GM18520 (cell line): ENCODE data around the gene MEIOB.
"Not testable (repeated sequence)": the region's sequence is repeated elsewhere in the genome, so short reads cannot be mapped to it uniquely, and the experiment has no call there.

Source experiments
- ATAC-seq: cut with Tn5 transposase; IDR thresholded peaks from one replicate; pipeline ENCODE4 v1.9.1; 2021; ENCODE audit not compliant: unreplicated experiment

Gene MEIOB

DNA sequence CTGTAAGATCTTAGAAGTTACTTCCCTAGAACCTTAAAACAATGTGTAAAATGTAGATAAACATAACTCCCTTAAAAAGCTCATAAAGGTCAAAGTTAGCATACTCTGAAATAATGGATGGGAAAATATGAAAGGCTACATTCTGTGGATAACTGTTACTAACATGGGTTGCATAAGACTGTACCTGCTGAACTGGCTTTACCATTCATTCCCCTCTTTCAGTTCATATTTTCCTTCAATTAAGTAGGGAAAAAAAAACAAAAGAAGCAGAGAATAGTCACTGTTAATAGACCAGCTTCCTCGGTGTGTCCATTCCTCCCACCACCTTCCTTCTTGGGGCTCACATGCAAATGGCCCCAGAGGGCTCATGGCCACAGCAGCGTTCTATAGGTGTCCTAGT is 7.5 kb upstream of the MEIOB start:
- ATAC-seq, result no peak

DNA sequence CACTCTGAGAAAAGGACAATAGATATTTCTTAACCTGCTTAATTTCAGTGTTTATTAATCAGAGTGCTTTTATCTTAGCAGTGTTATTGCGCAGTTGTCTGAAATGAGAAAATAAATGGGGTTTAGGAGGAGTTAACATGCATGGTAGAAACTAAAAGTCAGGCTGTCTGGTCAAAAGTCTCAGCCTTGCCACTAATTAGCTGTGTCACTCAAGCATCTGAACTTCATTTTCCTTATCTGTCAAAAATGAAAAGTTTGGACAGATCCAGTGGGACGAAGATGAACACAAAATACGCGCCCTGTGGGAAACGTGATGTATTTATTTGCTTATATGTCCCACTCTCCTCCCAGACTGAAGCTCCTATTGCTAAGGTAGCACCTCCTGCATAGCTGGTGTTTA is 6.3 kb upstream of the MEIOB start:
- ATAC-seq, result no peak

DNA sequence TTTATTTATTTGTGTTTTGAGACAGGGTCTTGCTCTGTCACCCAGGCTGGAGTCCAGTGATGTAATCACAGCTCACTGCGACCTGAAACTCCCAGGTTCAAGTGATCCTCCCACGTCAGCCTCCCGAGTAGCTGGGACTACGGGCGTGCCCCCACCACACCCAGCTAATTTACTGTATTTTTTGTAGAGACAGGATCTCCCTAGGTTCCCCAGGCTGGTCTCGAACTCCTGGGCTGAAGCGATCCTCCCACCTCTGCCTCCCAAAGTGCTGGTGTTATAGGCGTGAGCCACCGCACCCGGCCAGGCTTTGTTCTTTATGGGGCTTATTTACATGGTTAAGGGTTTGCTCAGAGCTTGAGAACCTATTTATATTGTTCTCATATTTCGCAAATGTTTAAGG is 5.8 kb upstream of the MEIOB start:
- ATAC-seq, result no peak

DNA sequence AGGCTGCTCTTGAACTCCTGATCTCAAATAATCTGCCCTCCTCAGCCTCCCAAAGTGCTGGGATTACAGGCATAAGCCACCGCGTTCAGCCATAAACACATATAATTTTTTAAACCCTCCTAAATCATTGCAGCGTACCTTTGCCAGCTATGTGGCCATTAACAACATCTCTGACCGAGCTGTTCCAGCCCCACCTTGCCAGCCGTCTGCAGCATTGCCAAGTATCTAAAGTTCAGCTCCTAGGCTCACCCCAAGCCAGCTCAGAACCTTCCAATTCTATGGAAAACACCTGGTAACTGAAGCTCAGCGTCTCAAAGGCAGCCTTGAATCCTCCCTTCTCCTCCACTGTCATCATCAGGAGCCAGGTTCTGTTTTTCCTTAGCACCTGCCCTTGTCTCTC is 5.1 kb upstream of the MEIOB start:
- ATAC-seq, result no peak

DNA sequence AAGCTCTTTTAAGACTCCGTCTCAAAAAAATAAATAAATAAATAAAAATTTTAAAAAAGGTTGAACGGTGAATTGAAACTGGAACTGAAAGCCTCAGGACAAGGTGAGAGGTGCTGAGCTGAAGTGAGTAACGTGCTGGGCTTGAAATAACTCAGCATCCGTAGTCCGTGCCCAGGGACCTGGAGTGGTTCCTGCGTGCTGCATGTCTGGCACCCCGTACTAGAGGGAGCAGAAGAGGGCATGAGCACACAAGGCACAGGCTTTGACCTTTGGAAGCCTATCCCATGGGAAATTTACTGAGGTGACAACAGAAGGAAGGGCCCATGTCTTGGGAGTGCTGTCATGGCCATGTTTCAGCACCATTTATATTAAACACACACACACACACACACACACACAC is 4.5 kb upstream of the MEIOB start:
- no peak for ATAC-seq

DNA sequence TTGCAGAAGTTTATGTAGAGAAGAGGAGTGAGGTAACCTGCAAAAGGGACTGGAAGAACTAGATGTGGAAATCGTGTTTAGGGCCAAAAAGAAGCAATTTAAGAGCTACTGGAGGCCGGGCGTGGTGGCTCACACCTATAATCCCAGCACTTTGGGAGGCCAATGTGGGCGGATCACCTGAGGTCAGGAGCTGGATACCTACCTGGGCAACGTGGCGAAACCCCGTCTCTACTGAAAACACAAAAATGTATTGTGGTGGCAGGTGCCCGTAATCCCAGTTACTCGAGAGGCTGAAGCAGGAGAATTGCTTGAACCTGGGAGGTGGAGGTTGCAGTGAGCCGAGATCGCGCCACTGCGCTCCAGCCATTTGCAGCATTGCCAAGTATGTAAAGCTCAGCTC is 4.1 kb upstream of the MEIOB start:
- not testable (repeated sequence) for ATAC-seq

DNA sequence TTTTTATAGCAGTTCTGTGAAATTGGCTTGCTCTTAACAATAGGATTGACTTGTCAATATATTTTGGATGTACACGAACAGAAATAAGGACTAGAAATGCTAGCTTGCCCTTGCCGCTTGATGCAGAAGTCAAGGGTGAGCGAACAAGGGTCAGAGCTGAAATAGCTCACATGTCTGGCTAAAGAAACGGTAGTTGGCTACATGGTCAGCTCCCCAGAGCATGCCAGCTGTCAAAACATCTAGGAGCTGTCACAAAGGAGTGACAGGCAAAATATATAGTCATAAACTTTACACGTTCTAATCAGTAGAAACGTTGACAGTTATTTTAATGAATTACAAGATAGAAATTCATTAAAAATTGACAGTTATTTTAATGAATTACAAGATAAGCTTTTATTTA is 2.9 kb upstream of the MEIOB start:
- no peak for ATAC-seq

DNA sequence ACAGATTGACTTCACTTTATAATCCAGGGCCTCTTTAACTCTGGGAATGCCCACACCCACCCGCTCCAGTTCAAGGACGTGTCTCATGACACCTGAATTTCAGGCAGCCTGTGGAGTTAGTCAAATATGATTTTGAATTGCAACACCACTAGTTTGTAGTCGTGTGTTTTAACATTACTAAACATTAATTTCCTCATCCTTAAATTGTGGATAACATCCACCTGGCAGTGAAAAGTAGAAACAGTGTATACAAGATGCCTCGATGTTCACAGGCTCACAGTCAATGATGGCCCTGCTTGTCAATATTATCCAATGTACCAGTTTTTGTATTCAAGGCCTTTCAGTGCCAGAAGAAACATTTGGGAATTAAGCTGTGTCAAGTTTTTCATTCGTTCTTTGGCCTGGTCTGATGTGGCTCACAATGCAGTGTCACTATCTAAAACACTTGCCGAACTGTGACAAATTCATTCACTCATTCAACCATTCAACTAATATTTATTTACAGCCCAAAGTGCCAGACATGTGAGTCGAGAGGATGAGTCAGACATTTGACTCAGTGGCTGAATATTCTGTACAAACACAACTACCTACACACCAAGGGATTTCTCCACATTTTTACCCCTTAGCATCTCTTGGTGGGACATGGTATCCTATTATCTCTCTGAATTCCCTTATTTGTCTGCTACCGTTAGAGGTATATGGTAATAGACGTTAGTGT is 1.4 kb downstream of the MEIOB start:
- ATAC-seq, result no peak

DNA sequence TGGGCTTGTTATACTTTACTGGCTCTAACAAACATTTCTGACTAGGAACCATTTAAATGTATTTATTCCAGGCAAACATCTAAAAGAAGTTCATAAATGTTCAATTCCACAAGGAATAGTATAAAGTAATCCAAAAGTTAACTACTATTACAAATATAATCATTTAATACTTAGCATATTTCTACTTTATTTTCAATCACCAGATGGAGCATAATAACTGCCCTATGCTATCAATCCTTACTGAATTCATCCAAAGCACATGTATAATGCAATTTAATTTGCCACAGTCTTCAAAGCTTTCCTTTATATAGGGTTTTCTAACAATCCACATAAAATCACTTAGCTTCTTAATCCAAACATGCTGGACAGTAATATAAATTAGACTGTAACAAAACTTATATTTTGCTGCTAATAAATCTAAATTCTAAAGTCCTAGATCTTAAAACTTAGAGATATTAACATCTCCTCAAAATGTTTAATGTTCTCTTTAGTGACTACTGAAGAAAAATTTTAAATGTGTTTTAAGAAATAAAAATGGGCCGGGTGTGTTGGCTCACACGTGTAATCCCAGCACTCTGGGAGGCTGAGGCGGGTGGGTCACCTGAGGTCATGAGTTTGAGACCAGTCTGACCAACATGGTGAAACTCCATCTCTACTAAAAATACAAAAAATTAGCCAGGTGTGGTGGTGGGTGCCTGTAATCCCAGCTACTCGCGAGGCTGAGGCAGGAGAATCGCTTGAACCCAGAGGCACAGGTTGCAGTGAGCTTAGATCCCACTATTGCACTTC is 5.9 kb downstream of the MEIOB start:
- ATAC-seq, result no peak

DNA sequence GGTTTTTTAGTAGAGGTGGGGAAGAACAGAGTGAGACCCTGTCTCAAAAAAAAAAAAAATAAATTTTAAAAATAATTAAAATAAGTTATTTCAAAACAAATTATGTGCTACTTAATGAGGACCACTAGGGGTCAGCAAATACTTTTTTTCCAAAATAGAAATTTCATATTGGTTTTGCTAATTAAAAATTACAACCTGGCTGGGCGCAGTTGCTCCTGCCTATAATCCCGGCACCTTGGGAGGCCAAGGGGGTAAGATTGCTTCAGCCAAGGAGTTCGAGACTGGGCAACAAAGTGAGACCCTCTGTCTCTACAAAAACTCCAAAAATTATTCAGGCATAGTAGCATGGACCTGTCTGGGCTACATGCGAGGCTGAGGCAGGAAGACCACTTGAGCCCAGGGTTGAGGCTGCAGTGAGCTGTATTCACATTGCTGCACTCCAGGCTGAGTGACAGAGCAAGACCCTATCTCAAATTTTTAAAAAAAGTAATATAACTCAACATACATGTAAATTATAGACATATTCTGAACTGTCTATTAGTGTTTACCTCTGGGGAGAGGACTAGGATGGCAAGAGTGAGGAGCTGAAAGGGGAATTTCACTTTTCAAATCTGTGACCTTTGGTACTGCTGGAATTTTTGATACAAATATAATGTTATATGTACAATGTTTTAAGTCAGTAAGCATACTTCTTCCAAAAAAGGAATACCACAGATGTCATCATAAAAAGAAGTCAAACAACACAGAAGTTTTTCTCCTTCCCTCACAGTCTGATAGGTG is 8.1 kb downstream of the MEIOB start:
- no peak for ATAC-seq

DNA sequence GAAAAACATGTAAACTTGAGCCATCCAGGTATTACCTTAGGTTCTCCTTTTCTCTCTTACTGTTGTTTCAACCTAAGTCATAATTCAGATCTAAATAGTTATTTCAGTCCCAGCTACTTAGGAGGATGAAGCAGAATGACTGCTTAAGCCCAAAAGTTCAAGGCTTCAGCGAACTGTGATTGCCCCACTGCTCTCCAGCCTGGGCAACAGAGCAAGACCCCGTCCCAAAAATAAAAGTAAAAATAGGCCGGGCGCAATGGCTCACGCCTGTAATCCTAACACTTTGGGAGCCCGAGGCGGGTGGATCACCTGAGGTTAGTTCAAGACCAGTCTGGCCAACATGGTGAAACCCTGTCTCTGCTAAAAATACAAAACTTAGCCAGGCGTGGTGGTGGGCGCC is 9.6 kb downstream of the MEIOB start:
- ATAC-seq, result no peak

DNA sequence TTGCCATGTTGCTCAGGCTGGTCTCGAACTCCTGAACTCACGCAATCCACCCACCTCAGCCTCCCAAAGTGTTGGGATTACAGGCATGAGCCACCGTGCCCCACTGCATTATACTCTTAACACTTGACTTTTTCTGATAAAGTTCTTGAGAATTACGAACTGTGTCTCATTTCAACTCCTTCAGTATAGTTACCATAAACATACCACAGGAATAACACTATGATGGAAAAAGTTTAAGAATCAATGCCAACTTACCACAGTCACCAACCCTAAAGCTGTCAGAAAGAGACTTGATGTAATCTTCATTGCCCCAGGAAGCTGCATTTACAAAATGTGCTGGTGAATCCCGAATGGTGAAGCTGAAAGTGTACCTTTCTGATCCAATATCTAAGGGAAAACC is 10.2 kb downstream of the MEIOB start:
- no peak for ATAC-seq

DNA sequence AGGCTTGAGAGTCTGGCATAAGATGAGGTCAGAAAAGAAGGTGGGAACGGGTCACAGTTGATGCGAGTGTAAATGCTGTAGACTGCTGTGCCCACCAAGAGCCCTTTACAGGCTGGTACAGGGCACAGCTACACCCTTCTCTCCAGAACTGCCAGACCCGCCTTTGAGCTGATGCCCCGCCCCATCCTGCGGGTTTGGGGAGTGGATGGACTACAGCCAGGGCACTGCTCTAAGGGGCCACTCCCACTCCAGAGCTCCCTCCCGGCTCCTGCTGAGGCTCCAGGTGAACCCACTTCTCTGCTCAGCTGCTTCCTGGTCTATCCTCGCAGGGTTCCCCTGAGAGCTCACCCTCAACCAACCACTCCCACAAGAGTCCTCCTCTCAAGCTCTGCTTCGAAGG is 12.3 kb downstream of the MEIOB start:
- no peak for ATAC-seq

DNA sequence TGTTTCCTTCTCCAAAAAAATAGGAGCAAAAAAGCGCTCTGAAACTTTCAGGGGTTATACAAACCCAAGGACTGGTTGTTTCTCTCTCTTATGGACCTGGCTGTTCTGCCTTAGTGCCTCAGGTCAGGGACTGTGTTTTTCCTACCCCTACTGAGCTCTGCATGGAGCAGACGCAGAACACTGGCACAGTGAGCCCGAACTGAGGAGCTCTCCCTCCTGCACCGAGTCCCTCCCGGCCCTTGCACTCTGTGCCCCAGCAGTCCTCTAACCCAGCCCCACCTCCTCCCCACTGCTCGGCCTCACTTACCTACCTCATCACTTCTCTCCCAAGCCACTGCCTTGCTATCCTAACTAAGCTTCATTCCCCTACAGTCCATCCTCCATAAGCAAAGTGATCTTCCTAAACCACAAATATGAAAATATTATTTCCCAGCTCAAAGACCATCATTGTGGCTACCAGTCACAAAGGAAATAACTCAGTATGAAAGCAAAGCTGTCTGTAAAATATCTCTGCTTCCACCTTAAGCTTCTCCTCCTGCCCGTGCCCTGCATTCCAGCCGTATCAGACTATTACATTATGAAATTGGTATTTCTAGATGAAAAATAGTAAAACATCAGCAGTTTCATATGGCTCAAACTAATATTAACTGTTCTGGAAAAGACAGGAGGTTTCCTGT is 13.6 kb downstream of the MEIOB start:
- ATAC-seq, result no peak

DNA sequence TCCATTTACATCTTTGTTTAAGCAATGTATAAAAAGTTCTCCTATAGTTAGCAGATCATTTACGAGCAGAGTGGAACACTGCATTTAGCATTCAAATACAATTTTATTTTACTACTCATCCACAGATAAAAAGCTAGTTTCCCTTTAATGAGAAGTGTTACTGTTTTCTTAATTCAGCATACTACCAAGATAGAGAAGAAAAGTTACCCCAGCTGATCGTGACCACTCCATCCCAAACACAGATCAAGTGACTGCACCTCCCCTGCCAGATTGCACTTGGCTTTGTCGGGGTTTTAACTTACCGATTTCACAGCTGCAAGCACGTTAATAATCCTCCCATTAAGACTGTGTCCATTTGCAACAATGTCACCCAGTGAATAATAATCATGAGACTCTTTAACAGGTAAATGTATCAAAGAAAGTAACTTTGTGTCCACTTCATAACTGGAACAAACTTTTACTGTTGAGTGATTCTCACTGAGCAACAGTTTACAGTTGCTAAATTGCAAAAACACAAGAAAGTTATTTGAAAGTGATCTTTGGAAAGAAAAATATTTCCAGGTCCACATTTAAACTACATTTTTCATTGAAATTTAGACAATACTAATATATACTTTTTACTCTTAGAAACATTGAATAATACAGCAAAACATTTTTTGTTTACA is 14.4 kb downstream of the MEIOB start:
- no peak for ATAC-seq

DNA sequence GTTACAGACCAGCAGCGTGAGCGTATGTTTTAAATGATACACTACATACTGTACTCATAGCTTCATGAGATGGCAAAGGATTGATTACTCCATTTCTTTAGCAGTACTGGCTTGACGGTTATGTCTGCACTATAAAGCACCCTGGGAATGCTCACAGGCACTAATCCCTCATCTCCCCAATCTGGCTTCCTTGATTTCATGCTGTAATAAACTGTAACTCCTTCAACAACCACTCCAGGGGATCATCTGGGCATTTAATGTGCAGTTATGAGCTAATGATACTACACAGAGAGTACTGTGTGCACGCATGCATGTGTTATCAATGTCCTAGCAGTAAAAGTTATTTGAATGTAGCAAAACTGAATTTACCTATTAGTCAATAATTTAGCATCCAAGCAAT is 20.2 kb downstream of the MEIOB start:
- ATAC-seq, result no peak

DNA sequence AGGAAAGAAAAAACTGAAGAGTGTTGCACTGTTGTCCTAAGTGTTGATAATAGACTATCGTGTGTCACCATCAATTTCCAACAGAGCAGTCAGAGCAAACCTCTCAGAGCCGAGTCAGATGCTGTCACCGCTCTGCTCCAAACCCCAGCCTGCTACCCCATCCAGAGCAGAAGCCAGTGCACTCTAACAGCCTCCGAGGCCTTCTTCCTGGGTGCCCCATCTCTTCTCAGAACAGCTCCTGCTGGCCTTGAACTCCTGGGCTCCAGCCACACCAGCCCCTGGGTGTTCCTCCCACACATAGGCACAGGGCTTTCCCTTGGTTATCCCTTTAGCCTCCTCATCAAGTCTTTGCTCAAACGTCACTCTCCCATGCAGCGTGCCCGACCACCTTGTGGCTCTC is 21.0 kb downstream of the MEIOB start:
- ATAC-seq, result no peak

DNA sequence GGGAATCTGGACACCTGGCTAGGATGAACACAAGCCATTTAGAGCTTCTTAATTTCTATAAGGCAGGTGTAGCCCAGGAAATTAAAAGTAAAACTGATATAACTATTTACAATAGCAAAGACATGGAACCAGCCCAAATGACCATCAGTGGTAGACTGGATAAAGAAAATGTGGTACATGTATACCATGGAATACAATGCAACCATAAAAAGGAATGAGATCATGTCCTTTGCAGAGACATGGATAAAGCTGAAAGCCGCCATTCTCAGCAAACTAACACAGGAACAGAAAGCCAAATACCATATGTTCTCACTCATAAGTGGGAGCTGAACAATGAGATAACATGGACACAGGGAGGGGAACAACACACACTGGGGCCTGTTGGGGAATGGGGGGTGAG is 25.5 kb downstream of the MEIOB start:
- no peak for ATAC-seq

DNA sequence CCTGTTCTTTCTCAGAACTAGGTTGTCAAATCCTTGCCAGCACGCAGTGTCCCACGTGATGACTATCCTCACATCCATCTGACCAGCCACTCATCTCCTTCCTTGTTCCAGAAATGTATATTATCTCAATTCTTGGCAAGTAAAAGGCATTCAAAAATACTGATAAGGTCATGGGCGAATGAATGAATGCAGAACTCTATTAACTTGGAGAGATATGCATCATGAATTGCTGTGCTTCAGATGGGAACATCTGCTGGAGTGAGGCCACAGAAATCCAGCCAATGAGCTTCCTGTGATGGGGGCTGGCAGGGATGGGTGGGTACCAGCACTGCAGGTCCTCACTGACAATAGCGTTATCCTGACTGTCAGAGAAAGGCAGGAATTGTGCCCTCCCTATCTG is 26.0 kb downstream of the MEIOB start:
- ATAC-seq, result no peak

DNA sequence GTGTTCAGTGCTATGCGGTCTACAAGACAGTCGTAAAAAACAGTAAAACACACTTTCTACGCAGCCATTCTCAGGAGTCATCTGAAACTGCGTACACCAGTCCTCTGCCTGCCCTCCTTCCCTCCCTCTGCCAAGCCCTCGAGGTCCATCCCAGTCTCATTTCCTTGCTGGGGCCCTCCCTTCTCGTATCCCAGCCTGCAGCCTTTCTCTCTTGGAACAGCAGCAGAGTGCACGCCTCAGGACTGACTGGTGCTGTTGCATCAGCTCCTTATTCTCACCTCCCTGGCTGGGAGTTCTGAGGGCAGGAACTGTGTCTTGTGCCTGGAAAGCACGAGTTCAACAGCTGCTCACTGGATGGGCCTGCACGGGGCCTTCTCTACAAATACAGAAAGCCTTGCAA is 32.4 kb downstream of the MEIOB start:
- no peak for ATAC-seq

DNA sequence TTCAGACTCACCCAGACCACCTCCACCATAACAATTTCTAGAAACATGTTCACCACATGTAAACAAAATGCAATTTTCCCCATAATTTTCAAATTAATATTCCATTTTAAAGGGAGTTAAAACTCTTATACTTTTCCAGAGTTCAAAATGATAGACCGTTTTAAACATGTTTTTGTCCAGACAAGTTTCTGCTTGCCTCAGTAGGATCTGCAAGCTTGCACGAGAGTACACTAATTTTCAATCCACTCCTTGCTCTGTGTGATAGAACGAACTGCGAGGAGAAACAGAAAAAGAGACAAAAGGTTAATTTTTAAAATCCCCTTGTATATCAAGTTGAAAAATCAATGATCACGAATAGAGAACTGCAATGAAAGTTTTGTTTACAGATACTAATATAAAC is 37.9 kb downstream of the MEIOB start:
- no peak for ATAC-seq
